HepG2 (cell line): ENCODE data around the gene GP2. TPM values are rescaled to one million over a fixed set of nuclear protein-coding genes. Genes with fewer than 3 reads are reported as not detected.

ENCODE experiments used
- polyA plus RNA-seq, 8 experiments: library from polyadenylated mRNA; depleted of rRNA in 3 of 8; stranded (reverse) in 7 of 8; unstranded in 1 of 8; fragments of >200 nt; fragmentation: Illumina TruSeq in 4 of 8; extraction: Trizol in 4 of 8; gene quantifications; 2 replicates each; pipeline versions ENCODE4 v1.2.1 to v1.2.3, GENCODE V29; 2011 to 2016; ENCODE audit warnings: low read depth in 4 of 8, missing spikeins in 1 of 8, mixed read lengths in 1 of 8; ENCODE audit not compliant: insufficient read depth in 1 of 8
- total RNA-seq, 5 experiments: library from RNA; depleted of rRNA; stranded (reverse); fragments of >200 nt; fragmentation: Illumina TruSeq; extraction: Trizol; gene quantifications; 2 replicates each; pipeline ENCODE4 v1.2.3, GENCODE V29; 2016; ENCODE audit warnings: low read depth in 1 of 5

Gene GP2
- total and polyA plus RNA-seq, 2 of the 13 experiments (the other 11 are each of a cell fraction or from before 2014, with no cell fraction given) = 0.15 to 0.69 TPM

Other genes with a start within 250 kb of the GP2 start
- not detected in 2 replicates for gene UMOD, start 25.2 kb upstream of the GP2 start, total RNA-seq (2016; rRNA removed; fragmentation: Illumina TruSeq; extraction: Trizol)
- not detected in 2 replicates for gene UMOD, start 25.2 kb upstream of the GP2 start, polyA plus RNA-seq (2011; rRNA removed)
- not detected in 2 replicates for gene PDILT, start 77.2 kb upstream of the GP2 start, total RNA-seq (2016; rRNA removed; fragmentation: Illumina TruSeq; extraction: Trizol)
- gene PDILT, start 77.2 kb upstream of the GP2 start, polyA plus RNA-seq (2011; rRNA removed) = 0.12 TPM in 1 of 2 replicates, not detected in the other
- gene ACSM5, start 82.0 kb upstream of the GP2 start, total RNA-seq (2016; rRNA removed; fragmentation: Illumina TruSeq; extraction: Trizol) = 9.1 and 11.1 TPM in 2 replicates
- 15.0 and 21.0 TPM in 2 replicates for gene ACSM5, start 82.0 kb upstream of the GP2 start, polyA plus RNA-seq (2011; rRNA removed)
- gene ACSM2A, start 124.0 kb upstream of the GP2 start, total RNA-seq (2016; rRNA removed; fragmentation: Illumina TruSeq; extraction: Trizol) = 10.6 and 16.3 TPM in 2 replicates
- gene ACSM2A, start 124.0 kb upstream of the GP2 start, polyA plus RNA-seq (2011; rRNA removed) = 11.4 and 20.8 TPM in 2 replicates
- 15.0 and 34.0 TPM in 2 replicates for gene ACSM2B, start 248.9 kb upstream of the GP2 start, total RNA-seq (2016; rRNA removed; fragmentation: Illumina TruSeq; extraction: Trizol)
- 22.9 and 40.2 TPM in 2 replicates for gene ACSM2B, start 248.9 kb upstream of the GP2 start, polyA plus RNA-seq (2011; rRNA removed)